ENCODE data around the gene HOXB3.

HOXB3 gene

GRCh38 chr17:48545539-48545938 lies 44.5 kb downstream of the HOXB3 start:
- Histone ChIP-seq H3K4me3 (ENCODE audit: extremely low read depth, insufficient read depth, low read length, poor library complexity, severe bottlenecking) (peak overlapping the region; percentile 57), H3K9me3 (ENCODE audit: control insufficient read depth, low read length) (no peaks in the 10 kb centered on the region), H3K36me3 (ENCODE audit: control insufficient read depth, insufficient read depth, low read length) (peaks cover 10% of the 10 kb centered on the region), H3K4me1 (ENCODE audit: control insufficient read depth, insufficient read depth, low read length, poor library complexity, severe bottlenecking) (peaks cover 44% of the 10 kb centered on the region), H3K27ac (ENCODE audit: low read depth, low read length, severe bottlenecking) (peak overlapping the region; percentile 95)
- 80 to 88% methylated on average over 1 of the region's 1 CpG for WGBS, 2 experiments (ENCODE audit: insufficient coverage in 2 of 2)

GRCh38 chr17:48545022-48545375 lies 45.0 kb downstream of the HOXB3 start, which contains the start of gene HOXB2:
Gene HOXB2 (minus strand): TSS chr17:48545109. CDS start chr17:48544911, 198 bp downstream.
- H3K27ac ChIP-seq (ENCODE audit: low read depth, low read length, severe bottlenecking), result peak within 1 kb of the TSS; percentile 95

GRCh38 chr17:48544349-48545021 lies 45.6 kb downstream of the HOXB3 start:
- peaks cover 10% of the 10 kb centered on the region for H3K36me3 ChIP-seq (ENCODE audit: control insufficient read depth, insufficient read depth, low read length)
- H3K27ac ChIP-seq (ENCODE audit: low read depth, low read length, severe bottlenecking), result peak overlapping the region; percentile 95
- H3K9me3 ChIP-seq (ENCODE audit: control insufficient read depth, low read length), result no peaks in the 10 kb centered on the region
- 0 to 2% methylated on average over 8 to 10 of the region's 38 CpGs for WGBS, 2 experiments (ENCODE audit: insufficient coverage in 2 of 2)
- H3K4me1 ChIP-seq (ENCODE audit: control insufficient read depth, insufficient read depth, low read length, poor library complexity, severe bottlenecking), result peaks cover 39% of the 10 kb centered on the region
- peak overlapping the region; percentile 57 for H3K4me3 ChIP-seq (ENCODE audit: extremely low read depth, insufficient read depth, low read length, poor library complexity, severe bottlenecking)

More at GRCh38 chr17:48545022-48545375, 45.0 kb downstream of the HOXB3 start, which contains the start of gene HOXB2:
- Histone ChIP-seq H3K36me3 (ENCODE audit: control insufficient read depth, insufficient read depth, low read length) (peaks cover 10% of the 10 kb centered on the region), H3K9me3 (ENCODE audit: control insufficient read depth, low read length) (no peaks in the 10 kb centered on the region), H3K4me1 (ENCODE audit: control insufficient read depth, insufficient read depth, low read length, poor library complexity, severe bottlenecking) (peaks cover 41% of the 10 kb centered on the region), H3K4me3 (ENCODE audit: extremely low read depth, insufficient read depth, low read length, poor library complexity, severe bottlenecking) (peak within 1 kb of the TSS; percentile 57)
- WGBS, 2 experiments (ENCODE audit: insufficient coverage in 2 of 2), result 7 to 9% methylated on average over 7 to 9 of the region's 12 CpGs

- peak overlapping the region; percentile 95 for H3K27ac ChIP-seq (ENCODE audit: low read depth, low read length, severe bottlenecking)
- H3K4me1 ChIP-seq (ENCODE audit: control insufficient read depth, insufficient read depth, low read length, poor library complexity, severe bottlenecking), result peaks cover 39% of the 10 kb centered on the region
- WGBS, 2 experiments (ENCODE audit: insufficient coverage in 2 of 2), result 0 to 1% methylated on average over 14 of the region's 20 CpGs
Observed at GRCh38 chr17:48543854-48544348, 46.1 kb downstream of the HOXB3 start.

GRCh38 chr17:48543107-48543853 lies 46.8 kb downstream of the HOXB3 start:
- peaks cover 10% of the 10 kb centered on the region for H3K36me3 ChIP-seq (ENCODE audit: control insufficient read depth, insufficient read depth, low read length)
- H3K4me3 ChIP-seq (ENCODE audit: extremely low read depth, insufficient read depth, low read length, poor library complexity, severe bottlenecking), result peak overlapping the region; percentile 57
- peak overlapping the region; percentile 95 for H3K27ac ChIP-seq (ENCODE audit: low read depth, low read length, severe bottlenecking)
- 0% methylated on average over 60 to 71 of the region's 72 CpGs for WGBS, 2 experiments (ENCODE audit: insufficient coverage in 2 of 2)
- peaks cover 38% of the 10 kb centered on the region for H3K4me1 ChIP-seq (ENCODE audit: control insufficient read depth, insufficient read depth, low read length, poor library complexity, severe bottlenecking)
- no peaks in the 10 kb centered on the region for H3K9me3 ChIP-seq (ENCODE audit: control insufficient read depth, low read length)

More at GRCh38 chr17:48543854-48544348, 46.1 kb downstream of the HOXB3 start:
- peaks cover 10% of the 10 kb centered on the region for H3K36me3 ChIP-seq (ENCODE audit: control insufficient read depth, insufficient read depth, low read length)
- H3K9me3 ChIP-seq (ENCODE audit: control insufficient read depth, low read length), result no peaks in the 10 kb centered on the region
- peak overlapping the region; percentile 57 for H3K4me3 ChIP-seq (ENCODE audit: extremely low read depth, insufficient read depth, low read length, poor library complexity, severe bottlenecking)

- 2 to 7% methylated on average over 9 to 11 of the region's 12 CpGs for WGBS, 2 experiments (ENCODE audit: insufficient coverage in 2 of 2)
- H3K4me1 ChIP-seq (ENCODE audit: control insufficient read depth, insufficient read depth, low read length, poor library complexity, severe bottlenecking), result peaks cover 33% of the 10 kb centered on the region
Observed at GRCh38 chr17:48542698-48543106, 47.3 kb downstream of the HOXB3 start.

GRCh38 chr17:48542114-48542656 lies 47.9 kb downstream of the HOXB3 start:
- H3K4me3 ChIP-seq (ENCODE audit: extremely low read depth, insufficient read depth, low read length, poor library complexity, severe bottlenecking), result peak overlapping the region; percentile 57
- peaks cover 28% of the 10 kb centered on the region for H3K4me1 ChIP-seq (ENCODE audit: control insufficient read depth, insufficient read depth, low read length, poor library complexity, severe bottlenecking)
- H3K36me3 ChIP-seq (ENCODE audit: control insufficient read depth, insufficient read depth, low read length), result peaks cover 10% of the 10 kb centered on the region
- H3K9me3 ChIP-seq (ENCODE audit: control insufficient read depth, low read length), result no peaks in the 10 kb centered on the region
- peak overlapping the region; percentile 83 for H3K27ac ChIP-seq (ENCODE audit: low read depth, low read length, severe bottlenecking)
- 36 to 37% methylated on average over 19 to 22 of the region's 27 CpGs for WGBS, 2 experiments (ENCODE audit: insufficient coverage in 2 of 2)

More at GRCh38 chr17:48542698-48543106, 47.3 kb downstream of the HOXB3 start:
- Histone ChIP-seq H3K36me3 (ENCODE audit: control insufficient read depth, insufficient read depth, low read length) (peaks cover 10% of the 10 kb centered on the region), H3K4me3 (ENCODE audit: extremely low read depth, insufficient read depth, low read length, poor library complexity, severe bottlenecking) (peak overlapping the region; percentile 57), H3K9me3 (ENCODE audit: control insufficient read depth, low read length) (no peaks in the 10 kb centered on the region), H3K27ac (ENCODE audit: low read depth, low read length, severe bottlenecking) (peak overlapping the region; percentile 95)

- Histone ChIP-seq H3K36me3 (ENCODE audit: control insufficient read depth, insufficient read depth, low read length) (peaks cover 10% of the 10 kb centered on the region), H3K9me3 (ENCODE audit: control insufficient read depth, low read length) (no peaks in the 10 kb centered on the region), H3K4me1 (ENCODE audit: control insufficient read depth, insufficient read depth, low read length, poor library complexity, severe bottlenecking) (peaks cover 23% of the 10 kb centered on the region), H3K27ac (ENCODE audit: low read depth, low read length, severe bottlenecking) (peak overlapping the region; percentile 83), H3K4me3 (ENCODE audit: extremely low read depth, insufficient read depth, low read length, poor library complexity, severe bottlenecking) (peak overlapping the region; percentile 57)
- WGBS, 2 experiments (ENCODE audit: insufficient coverage in 2 of 2), result 53 to 58% methylated on average over 22 to 26 of the region's 36 CpGs
Observed at GRCh38 chr17:48541577-48542113, 48.4 kb downstream of the HOXB3 start.

- peak overlapping the region; percentile 83 for H3K27ac ChIP-seq (ENCODE audit: low read depth, low read length, severe bottlenecking)
- peak overlapping the region; percentile 57 for H3K4me3 ChIP-seq (ENCODE audit: extremely low read depth, insufficient read depth, low read length, poor library complexity, severe bottlenecking)
- 68 to 83% methylated on average over 6 to 9 of the region's 12 CpGs for WGBS, 2 experiments (ENCODE audit: insufficient coverage in 2 of 2)
- peaks cover 17% of the 10 kb centered on the region for H3K4me1 ChIP-seq (ENCODE audit: control insufficient read depth, insufficient read depth, low read length, poor library complexity, severe bottlenecking)
- no peaks in the 10 kb centered on the region for H3K9me3 ChIP-seq (ENCODE audit: control insufficient read depth, low read length)
- H3K36me3 ChIP-seq (ENCODE audit: control insufficient read depth, insufficient read depth, low read length), result peaks cover 10% of the 10 kb centered on the region
Observed at GRCh38 chr17:48541036-48541576, 48.9 kb downstream of the HOXB3 start.

GRCh38 chr17:48540213-48540612 lies 49.8 kb downstream of the HOXB3 start:
- 67 to 100% methylated on average over 1 of the region's 1 CpG for WGBS, 2 experiments (ENCODE audit: insufficient coverage in 2 of 2)
- peak overlapping the region; percentile 23 for H3K27ac ChIP-seq (ENCODE audit: low read depth, low read length, severe bottlenecking)
- no peak overlapping the region for H3K4me3 ChIP-seq (ENCODE audit: extremely low read depth, insufficient read depth, low read length, poor library complexity, severe bottlenecking)

More at GRCh38 chr17:48540213-48540612, 49.8 kb downstream of the HOXB3 start:
- Histone ChIP-seq H3K4me1 (ENCODE audit: control insufficient read depth, insufficient read depth, low read length, poor library complexity, severe bottlenecking) (peaks cover 8% of the 10 kb centered on the region), H3K36me3 (ENCODE audit: control insufficient read depth, insufficient read depth, low read length) (peaks cover 10% of the 10 kb centered on the region), H3K9me3 (ENCODE audit: control insufficient read depth, low read length) (no peaks in the 10 kb centered on the region)

All from mesodermal cell (in vitro differentiated cells).